Common myeloid progenitor, CD34-positive (primary cell): ENCODE measurements around the gene TRIM17.

Source experiments
- CTCF ChIA-PET: fragments of 350-600 bp; sonication (Branson Sonifier 250); formaldehyde crosslinking; loops from one replicate; lab custom pipeline; 2021; ENCODE audit warnings: antibody characterized with exemption; lab: Charles Lee
- POLR2A ChIA-PET: fragments of 350-600 bp; sonication (Branson Sonifier 250); formaldehyde crosslinking; loops from one replicate; lab custom pipeline; 2021; ENCODE audit warnings: antibody characterized with exemption; lab: Charles Lee
- DNase-seq, 3 donors: peaks; one replicate each; pipeline versions ENCODE4 v3.0.0 to v3.0.0-alpha.2; 2013
- H3K27ac ChIP-seq, 2 experiments: 1 replicate in 1 of 2; 2 replicates in 1 of 2; pipeline ENCODE4 v1.7.0; 2013; ENCODE audit warnings: inconsistent platforms in 2 of 2, low read length in 2 of 2, mild to moderate bottlenecking in 2 of 2, low read depth in 1 of 2, moderate library complexity in 1 of 2; ENCODE audit not compliant: severe bottlenecking in 2 of 2, insufficient read depth in 1 of 2, poor library complexity in 1 of 2
- H3K27me3 ChIP-seq, 5 experiments: replicated peaks in 2 of 5; 1 replicate in 3 of 5; 2 replicates in 2 of 5; pipeline versions ENCODE4 v1.6.1 to v1.7.0; 2013; ENCODE audit warnings: low read length in 4 of 5, mild to moderate bottlenecking in 2 of 5, moderate library complexity in 2 of 5, inconsistent platforms in 1 of 5; ENCODE audit not compliant: insufficient read depth in 5 of 5, control insufficient read depth in 4 of 5
- H3K36me3 ChIP-seq, 4 experiments: 1 replicate in 2 of 4; 2 replicates in 2 of 4; pipeline versions ENCODE4 v1.6.1 to v1.7.0; 2013; ENCODE audit warnings: low read length in 3 of 4, control low read depth in 1 of 4, mild to moderate bottlenecking in 1 of 4; ENCODE audit not compliant: control insufficient read depth in 4 of 4, insufficient read depth in 4 of 4
- H3K4me1 ChIP-seq, 4 experiments: 1 replicate in 3 of 4; 2 replicates in 1 of 4; pipeline versions ENCODE4 v1.6.1 to v1.7.1; 2013; ENCODE audit warnings: low read length in 3 of 4, mild to moderate bottlenecking in 3 of 4, control low read depth in 1 of 4, inconsistent platforms in 1 of 4, moderate library complexity in 1 of 4; ENCODE audit not compliant: control insufficient read depth in 4 of 4, insufficient read depth in 4 of 4; ENCODE audit errors: control extremely low read depth in 1 of 4
- H3K4me3 ChIP-seq, 7 experiments: 1 replicate in 4 of 7; 2 replicates in 3 of 7; pipeline versions ENCODE4 v1.5.1 to v1.7.0; 2013; ENCODE audit warnings: mild to moderate bottlenecking in 7 of 7, low read length in 6 of 7, moderate library complexity in 6 of 7, inconsistent platforms in 2 of 7, low read depth in 2 of 7, control low read depth in 1 of 7; ENCODE audit not compliant: insufficient read depth in 4 of 7, control insufficient read depth in 1 of 7; ENCODE audit errors: extremely low read depth in 1 of 7
- H3K9me3 ChIP-seq, 5 experiments: 1 replicate in 4 of 5; 2 replicates in 1 of 5; pipeline versions ENCODE4 v1.6.1 to v1.7.1; 2013; ENCODE audit warnings: low read length in 4 of 5, mild to moderate bottlenecking in 2 of 5, inconsistent platforms in 1 of 5, low read depth in 1 of 5, moderate library complexity in 1 of 5; ENCODE audit not compliant: control insufficient read depth in 4 of 5, insufficient read depth in 2 of 5; ENCODE audit errors: control extremely low read depth in 1 of 5
- WGBS: methylation state at CpG from one replicate; pipeline ENCODE4 v1.1.5; 2013; ENCODE audit not compliant: insufficient coverage; 5-methylcytosine and 5-hydroxymethylcytosine counted together

TRIM17 gene

GRCh38 chr1:228362884-228363450 lies 53.7 kb downstream of the TRIM17 start:
- H3K4me3 ChIP-seq = no peak overlapping the region
- WGBS = 97% methylated on average over 4 of the region's 4 CpGs
- DNase-seq = no peak
- no peaks in the 10 kb centered on the region for H3K9me3 ChIP-seq
- CTCF ChIA-PET = no interaction called here
- H3K4me1 ChIP-seq = no peaks in the 10 kb centered on the region
- POLR2A ChIA-PET = no interaction called here
- H3K36me3 ChIP-seq = no peaks in the 10 kb centered on the region
- H3K27me3 ChIP-seq = peaks cover 0 to 2% (median 0%) of the 10 kb centered on the region in 5 experiments
- no peak overlapping the region for H3K27ac ChIP-seq

- Histone ChIP-seq H3K27me3 (peaks cover 0 to 2% (median 0%) of the 10 kb centered on the region in 5 experiments), H3K4me1 (no peaks in the 10 kb centered on the region), H3K4me3 (no peak overlapping the region), H3K9me3 (no peaks in the 10 kb centered on the region), H3K36me3 (no peaks in the 10 kb centered on the region), H3K27ac (no peak overlapping the region)
- DNase-seq = no peak
- ChIA-PET CTCF (no interaction called here), POLR2A (no interaction called here)
- WGBS = 89% methylated on average over 12 of the region's 18 CpGs
These were observed 54.3 kb downstream of the TRIM17 start for GRCh38 chr1:228362141-228362883.

DNA sequence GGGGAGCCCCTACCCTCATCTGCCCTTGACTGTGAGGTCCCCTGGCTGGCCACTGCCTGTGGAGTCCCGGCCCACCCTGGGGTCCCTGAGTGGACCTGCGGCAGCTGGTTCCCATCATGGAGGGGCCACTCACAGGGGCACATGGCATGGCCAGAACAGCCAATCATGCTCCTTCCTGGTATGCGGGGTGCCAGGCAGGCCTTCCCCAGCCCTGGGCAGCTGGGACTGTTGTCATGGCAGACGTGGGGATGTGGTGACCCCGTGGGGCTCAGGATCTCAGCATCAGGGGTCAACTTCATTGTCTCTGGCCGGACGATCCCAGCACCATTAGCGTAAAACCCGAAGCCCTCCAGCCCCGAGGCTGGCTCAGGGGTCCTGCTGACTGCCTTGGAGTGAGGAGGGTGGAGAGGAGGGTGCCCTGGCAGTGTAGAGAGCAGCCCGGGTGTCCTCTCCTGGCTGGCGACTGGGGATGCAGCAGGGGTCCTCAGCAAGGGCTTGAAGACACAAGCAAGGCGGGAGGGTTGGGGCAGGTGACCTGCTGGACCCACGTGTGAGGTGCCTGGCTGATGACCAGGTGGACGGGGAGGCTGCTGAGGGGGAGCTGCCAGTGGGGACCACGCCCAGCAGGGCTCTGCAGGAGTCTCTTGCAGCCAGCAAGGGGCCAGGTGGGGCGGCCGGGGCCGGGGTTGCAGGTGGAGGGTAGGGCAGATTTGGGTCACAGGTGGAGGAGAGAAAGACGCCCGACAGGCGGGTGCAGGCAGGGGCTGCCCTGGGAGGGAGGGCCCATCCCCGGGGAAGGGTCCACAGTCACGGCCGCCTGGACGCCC lies 55.1 kb downstream of the TRIM17 start:
- Histone ChIP-seq H3K27me3 (peaks cover 0 to 1% (median 0%) of the 10 kb centered on the region in 5 experiments), H3K4me1 (no peaks in the 10 kb centered on the region), H3K27ac (no peak overlapping the region), H3K4me3 (no peak overlapping the region), H3K9me3 (no peaks in the 10 kb centered on the region), H3K36me3 (no peaks in the 10 kb centered on the region)
- ChIA-PET POLR2A (no interaction called here), CTCF (no interaction called here)
- whole genome bisulfite sequencing = 94% methylated on average over 16 of the region's 26 CpGs
- DNase-seq = no peak

- ChIA-PET POLR2A (no interaction called here), CTCF (no interaction called here)
- no peak overlapping the region for H3K27ac ChIP-seq
- no peak overlapping the region for H3K4me3 ChIP-seq
- no peaks in the 10 kb centered on the region for H3K36me3 ChIP-seq
- WGBS = 96% methylated on average over 17 of the region's 19 CpGs
- no peaks in the 10 kb centered on the region for H3K9me3 ChIP-seq
- H3K27me3 ChIP-seq = no peaks in the 10 kb centered on the region
- no peaks in the 10 kb centered on the region for H3K4me1 ChIP-seq
- DNase-seq = no peak
These were observed 55.9 kb downstream of the TRIM17 start for GRCh38 chr1:228360533-228361313.

DNA sequence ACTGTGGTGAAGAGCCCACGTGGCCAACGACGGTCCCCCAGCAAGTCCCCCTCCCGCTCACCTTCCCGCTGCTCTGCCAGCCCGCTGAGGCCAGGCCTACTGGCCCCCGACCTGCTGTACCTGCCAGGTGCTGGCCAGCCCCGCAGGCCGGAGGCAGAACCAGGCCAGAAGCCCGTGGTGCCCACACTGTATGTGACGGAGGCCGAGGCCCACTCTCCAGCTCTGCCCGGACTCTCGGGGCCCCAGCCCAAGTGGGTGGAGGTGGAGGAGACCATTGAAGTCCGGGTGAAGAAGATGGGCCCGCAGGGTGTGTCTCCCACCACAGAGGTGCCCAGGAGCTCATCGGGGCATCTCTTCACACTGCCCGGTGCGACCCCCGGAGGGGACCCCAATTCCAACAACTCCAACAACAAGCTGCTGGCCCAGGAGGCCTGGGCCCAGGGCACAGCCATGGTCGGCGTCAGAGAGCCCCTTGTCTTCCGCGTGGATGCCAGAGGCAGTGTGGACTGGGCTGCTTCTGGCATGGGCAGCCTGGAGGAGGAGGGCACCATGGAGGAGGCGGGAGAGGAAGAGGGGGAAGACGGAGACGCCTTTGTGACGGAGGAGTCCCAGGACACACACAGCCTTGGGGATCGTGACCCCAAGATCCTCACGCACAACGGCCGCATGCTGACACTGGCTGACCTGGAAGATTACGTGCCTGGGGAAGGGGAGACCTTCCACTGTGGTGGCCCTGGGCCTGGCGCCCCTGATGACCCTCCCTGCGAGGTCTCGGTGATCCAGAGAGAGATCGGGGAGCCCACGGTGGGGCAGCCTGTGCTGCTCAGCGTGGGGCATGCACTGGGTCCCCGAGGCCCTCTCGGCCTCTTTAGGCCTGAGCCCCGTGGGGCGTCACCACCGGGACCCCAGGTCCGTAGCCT lies 56.8 kb downstream of the TRIM17 start:
- ChIA-PET CTCF (no interaction called here), POLR2A (no interaction called here)
- H3K36me3 ChIP-seq = no peaks in the 10 kb centered on the region
- H3K4me3 ChIP-seq = no peak overlapping the region
- WGBS = 95% methylated on average over 41 of the region's 45 CpGs
- H3K27me3 ChIP-seq = no peaks in the 10 kb centered on the region
- no peaks in the 10 kb centered on the region for H3K4me1 ChIP-seq
- no peak overlapping the region for H3K27ac ChIP-seq
- H3K9me3 ChIP-seq = no peaks in the 10 kb centered on the region
- no peak for DNase-seq

DNA sequence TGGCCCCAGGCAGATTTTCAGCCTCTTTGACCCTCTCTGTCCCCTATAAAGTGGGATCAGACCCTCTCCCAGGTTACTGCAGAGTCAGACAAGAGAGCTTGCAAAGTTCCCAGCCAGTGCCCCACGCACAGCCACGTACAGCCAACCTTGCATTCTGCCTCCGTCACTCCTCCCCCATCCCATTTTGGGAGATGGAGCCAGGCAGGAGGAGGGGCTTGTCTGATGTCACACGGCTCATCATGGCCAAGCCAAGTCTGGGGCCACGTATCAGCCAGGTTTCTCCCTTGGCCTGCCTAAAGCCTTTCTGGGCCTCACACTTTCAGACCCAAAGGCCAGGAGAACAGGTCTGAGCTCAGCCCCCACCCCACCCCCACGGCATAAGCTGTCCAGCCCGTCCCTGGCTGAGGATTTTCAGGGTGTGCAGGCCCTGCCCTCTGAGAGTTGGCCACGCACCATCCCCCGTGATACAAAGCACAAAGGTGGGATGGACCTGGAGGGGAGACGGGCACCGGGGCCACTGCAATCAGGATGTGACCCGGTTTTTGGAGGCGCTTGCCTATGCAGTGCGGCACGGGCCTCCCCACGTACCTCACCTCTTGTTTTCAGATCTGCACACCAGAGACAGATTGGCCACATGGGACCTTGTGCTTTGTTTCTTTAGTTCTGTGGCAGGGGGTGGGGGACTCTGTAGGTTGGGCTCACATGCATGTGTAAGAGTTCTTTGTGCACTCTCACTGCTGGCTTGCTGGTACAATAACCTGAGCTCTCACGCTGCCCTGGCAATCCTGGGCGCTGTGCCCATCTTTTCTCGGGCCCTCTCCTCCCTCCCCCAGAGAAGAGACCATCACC lies 57.7 kb downstream of the TRIM17 start:
- WGBS = 91% methylated on average over 19 of the region's 19 CpGs

More for the DNA sequence above, 57.7 kb downstream of the TRIM17 start:
- H3K4me1 ChIP-seq = no peaks in the 10 kb centered on the region
- no peaks in the 10 kb centered on the region for H3K9me3 ChIP-seq
- no peak overlapping the region for H3K4me3 ChIP-seq
- POLR2A ChIA-PET = no interaction called here
- H3K27ac ChIP-seq = no peak overlapping the region
- CTCF ChIA-PET = no interaction called here
- H3K27me3 ChIP-seq = no peaks in the 10 kb centered on the region
- DNase-seq = no peak
- H3K36me3 ChIP-seq = peaks cover 0 to 5% (median under 1%) of the 10 kb centered on the region in 4 experiments
